A549 (cell line): ENCODE measurements around the gene DPPA5. TPM values are rescaled to one million over a fixed set of nuclear protein-coding genes. Genes with fewer than 3 reads are reported as not detected.
A peak's percentile ranks its signal among the peaks of the same experiment; 100 is the strongest.

Experiments used
- ATAC-seq, 2 experiments: fragments of 200-7000 bp in 1 of 2; fragments of >200 bp in 1 of 2; cut with Nextera tagmentation in 1 of 2; cut with Tn5 transposase in 1 of 2; 3 replicates each; pipeline versions ENCODE4 v1.8.0 to v1.9.1; 2018 to 2020; ENCODE audit warnings: mild to moderate bottlenecking in 1 of 2, moderate library complexity in 1 of 2
- CTCF ChIA-PET: fragments of 300-600 bp; sonication (Branson Sonifier 250); formaldehyde crosslinking; extraction: SDS; loops from one replicate; lab custom pipeline; 2021; ENCODE audit warnings: antibody characterized with exemption, inconsistent platforms; lab: Yijun Ruan, JAX
- POLR2A ChIA-PET: fragments of 350-600 bp; formaldehyde crosslinking; extraction: SDS; loops from one replicate; lab custom pipeline; 2021; ENCODE audit warnings: antibody characterized with exemption, inconsistent platforms; lab: Yijun Ruan, JAX
- DNase-seq, 2 experiments: peaks; one replicate each; pipeline versions ENCODE4 v3.0.0 to v3.0.0-alpha.2; 2011 to 2016; ENCODE audit warnings: low read depth in 1 of 2, low spot score in 1 of 2
- FAIRE-seq: peaks from 2 replicates; lab custom pipeline; 2011; peaks lifted over from hg19 to GRCh38; lab: Jason Lieb, UNC
- H3K27ac ChIP-seq, 2 experiments: fragments of >200 bp; sonication (Bioruptor Twin); formaldehyde crosslinking; 3 replicates each; pipeline ENCODE4 v1.5.1; 2016 to 2017
- H3K4me1 ChIP-seq: fragments of >200 bp; sonication (Bioruptor Twin); formaldehyde crosslinking; 3 replicates; pipeline ENCODE4 v1.6.1; 2016
- H3K4me2 ChIP-seq: fragments of >200 bp; sonication (Bioruptor Twin); formaldehyde crosslinking; 3 replicates; pipeline ENCODE4 v1.6.1; 2016
- H3K4me3 ChIP-seq: fragments of >200 bp; sonication (Bioruptor Twin); formaldehyde crosslinking; 3 replicates; pipeline ENCODE4 v1.5.1; 2016
- H3K9me3 ChIP-seq: fragments of >200 bp; sonication (Bioruptor Twin); formaldehyde crosslinking; 3 replicates; pipeline ENCODE4 v1.6.1; 2016
- BCL3 ChIP-seq: fragments of >200 bp; sonication (Bioruptor Twin); formaldehyde crosslinking; IDR thresholded peaks from 3 replicates; pipeline ENCODE4 v1.6.1; 2016
- BHLHE40 ChIP-seq: IDR thresholded peaks from 2 replicates; pipeline ENCODE4 v1.6.1; 2012; ENCODE audit warnings: low read depth, low read length, inconsistent platforms
- CBX2 ChIP-seq: fragments of 200-600 bp; sonication (generic); IDR thresholded peaks from 2 replicates; pipeline ENCODE4 v1.6.1; 2016; ENCODE audit warnings: low read depth, mild to moderate bottlenecking, borderline replicate concordance
- CBX8 ChIP-seq: fragments of 200-600 bp; sonication (generic); IDR thresholded peaks from 2 replicates; pipeline ENCODE4 v1.6.1; 2016
- CEBPB ChIP-seq, 2 experiments: fragments of >200 bp in 1 of 2; sonication (Bioruptor Twin) in 1 of 2; formaldehyde crosslinking in 1 of 2; IDR thresholded peaks; 2 replicates each; pipeline ENCODE4 v1.6.1; 2012 to 2016
- CHD2 ChIP-seq: fragments of 150-350 bp; IDR thresholded peaks from 2 replicates; pipeline ENCODE4 v1.6.1; 2014; ENCODE audit warnings: low read length; ENCODE audit not compliant: partially characterized antibody
- CHD4 ChIP-seq: fragments of 200-600 bp; sonication (generic); IDR thresholded peaks from 2 replicates; pipeline ENCODE4 v1.6.1; 2016; ENCODE audit warnings: antibody characterized with exemption, mild to moderate bottlenecking, borderline replicate concordance
- CTCF ChIP-seq: fragments of >200 bp; sonication (Bioruptor Twin); formaldehyde crosslinking; IDR thresholded peaks from 3 replicates; pipeline ENCODE4 v1.5.1; 2016
- EHMT2 ChIP-seq: fragments of 200-600 bp; sonication (generic); IDR thresholded peaks from 2 replicates; pipeline ENCODE4 v1.6.1; 2016; ENCODE audit warnings: antibody characterized with exemption, low read depth, mild to moderate bottlenecking, moderate library complexity
- ELK1 ChIP-seq: fragments of 150-350 bp; IDR thresholded peaks from 2 replicates; pipeline ENCODE4 v1.6.1; 2014; ENCODE audit warnings: low read depth, mild to moderate bottlenecking, low read length
- EP300 ChIP-seq, 2 experiments: fragments of >200 bp; sonication (Bioruptor Twin); formaldehyde crosslinking; IDR thresholded peaks; 2 replicates in 1 of 2; 3 replicates in 1 of 2; pipeline ENCODE4 v1.6.1; 2016 to 2017
- HDAC2 ChIP-seq: fragments of 200-600 bp; sonication (generic); IDR thresholded peaks from 2 replicates; pipeline ENCODE4 v1.6.1; 2016
- HOXA7 ChIP-seq: fragments of 250-450 bp; sonication (Bioruptor Pico); IDR thresholded peaks from 2 replicates; pipeline ENCODE4 v1.5.0; 2020; ENCODE audit warnings: mild to moderate bottlenecking, moderate library complexity
- HOXB5 ChIP-seq: fragments of 250-450 bp; sonication (Bioruptor Pico); IDR thresholded peaks from 2 replicates; pipeline ENCODE4 v1.5.0; 2020; ENCODE audit warnings: mild to moderate bottlenecking, moderate library complexity
- JUN ChIP-seq, 2 experiments: fragments of >200 bp; sonication (Bioruptor Twin); formaldehyde crosslinking; IDR thresholded peaks; 2 replicates in 1 of 2; 3 replicates in 1 of 2; pipeline ENCODE4 v1.6.1; 2016 to 2017
- MAFK ChIP-seq: fragments of 450-650 bp; IDR thresholded peaks from 2 replicates; pipeline ENCODE4 v1.6.1; 2014; ENCODE audit not compliant: partially characterized antibody
- MAX ChIP-seq: IDR thresholded peaks from 2 replicates; pipeline ENCODE4 v1.6.1; 2012
- MYC ChIP-seq: IDR thresholded peaks from 2 replicates; pipeline ENCODE4 v1.6.1; 2012; ENCODE audit warnings: mild to moderate bottlenecking, inconsistent platforms, low read length, improper control_type of control experiment, borderline replicate concordance
- NPAS2 ChIP-seq: fragments of 250-450 bp; sonication (Bioruptor Pico); IDR thresholded peaks from 2 replicates; pipeline ENCODE4 v1.8.0; 2022; ENCODE audit warnings: mild to moderate bottlenecking, moderate library complexity, borderline replicate concordance
- PHF8 ChIP-seq: fragments of 200-600 bp; sonication (generic); IDR thresholded peaks from 2 replicates; pipeline ENCODE4 v1.6.1; 2016; ENCODE audit warnings: low read depth, mild to moderate bottlenecking, antibody characterized with exemption, moderate library complexity, borderline replicate concordance
- POLR2A ChIP-seq: IDR thresholded peaks from 2 replicates; pipeline ENCODE4 v1.6.1; 2012; ENCODE audit warnings: mild to moderate bottlenecking, low read length
- POLR2AphosphoS2 ChIP-seq: conservative IDR thresholded peaks from 2 replicates; pipeline ENCODE4 v1.6.1; 2012; ENCODE audit warnings: low read length, improper control_type of control experiment, inconsistent platforms
- RAD21 ChIP-seq, 2 experiments: fragments of >200 bp in 1 of 2; sonication (Bioruptor Twin) in 1 of 2; formaldehyde crosslinking in 1 of 2; IDR thresholded peaks in 1 of 2; conservative IDR thresholded peaks in 1 of 2; 2 replicates in 1 of 2; 3 replicates in 1 of 2; pipeline ENCODE4 v1.6.1; 2012 to 2018; ENCODE audit warnings: inconsistent platforms in 1 of 2
- RCOR1 ChIP-seq: fragments of 150-350 bp; IDR thresholded peaks from 2 replicates; pipeline ENCODE4 v1.6.1; 2014; ENCODE audit warnings: antibody characterized with exemption, low read length, low read depth
- REST ChIP-seq: fragments of 200-600 bp; sonication (generic); IDR thresholded peaks from 2 replicates; pipeline ENCODE4 v1.6.1; 2016; ENCODE audit warnings: antibody characterized with exemption, mild to moderate bottlenecking, moderate library complexity
- SMC3 ChIP-seq: fragments of >200 bp; sonication (Bioruptor Twin); formaldehyde crosslinking; IDR thresholded peaks from 3 replicates; pipeline ENCODE4 v1.6.1; 2018; ENCODE audit warnings: inconsistent platforms
- ZNF302 ChIP-seq: fragments of 250-450 bp; sonication (Bioruptor Pico); IDR thresholded peaks from 2 replicates; pipeline ENCODE4 v1.9.0; 2021; ENCODE audit warnings: inconsistent platforms, mild to moderate bottlenecking, moderate library complexity
- ZSCAN20 ChIP-seq: fragments of 250-450 bp; sonication (Bioruptor Pico); IDR thresholded peaks from 2 replicates; pipeline ENCODE4 v1.8.0; 2022; ENCODE audit warnings: mild to moderate bottlenecking, moderate library complexity
- WGBS: methylation state at CpG from one replicate; pipeline ENCODE4 v1.1.6; 2017; ENCODE audit errors: missing lambda C conversion rate; 5-methylcytosine and 5-hydroxymethylcytosine counted together
- polyA plus RNA-seq, 4 experiments: library from polyadenylated mRNA; depleted of rRNA in 3 of 4; stranded (reverse); fragments of >200 nt; fragmentation: RNase III in 1 of 4; extraction: RNeasy Plus Mini Kit Qiagen cat#74134 plus additional on column Dnase treatment in 1 of 4; gene quantifications; 2 replicates in 3 of 4; 3 replicates in 1 of 4; pipeline ENCODE4 v1.2.3, GENCODE V29; 2011 to 2017

DPPA5 gene
- polyA plus RNA-seq, 2 of the 4 experiments (the other 2 are of a cell fraction) = not detected

- WGBS = 0% methylated on average over 22 of the region's 59 CpGs
- Histone ChIP-seq H3K4me2 (peak overlapping the region; percentile 97), H3K9me3 (no peaks in the 10 kb centered on the region), H3K27ac (peak overlapping the region; percentile 89 to 96), H3K4me1 (peaks cover 7% of the 10 kb centered on the region; the same call in 1 of the 3 replicates), H3K4me3 (peak overlapping the region; percentile 67)
- FAIRE-seq (no peak), DNase-seq (peak; percentile 62 to 67), ATAC-seq (peak; percentile 96 to 98)
- ChIA-PET POLR2A (interaction anchor here (0.8 kb wide), 2 partner anchors 24 to 94 kb away, joined by 3 to 4 read pairs; no protein-coding TSS in a partner anchor), CTCF (interaction anchor here (1.0 to 3.2 kb wide), 8 partner anchors 13 to 79 kb away, joined by 3 to 16 read pairs (median 6); no protein-coding TSS in a partner anchor)
- no peak for TF ChIP-seq EHMT2
- TF ChIP-seq MAX = peak; percentile 51; the same call in 1 of the 2 replicates
- no peak for TF ChIP-seq BHLHE40
- no peak for TF ChIP-seq MAFK
- no peak for TF ChIP-seq ELK1
- TF ChIP-seq JUN (IDR thresholded peaks at IDR 0.05) = peak in 1 of 2 experiments; percentile 57; a peak in 3 of 5 replicates
- no peak for TF ChIP-seq POLR2AphosphoS2
- TF ChIP-seq CBX8 = no peak
- peak; percentile 42; the same call in 1 of the 3 replicates for TF ChIP-seq SMC3
- no peak for TF ChIP-seq ZNF302
- peak; percentile 45; the same call in 1 of the 3 replicates for TF ChIP-seq BCL3
- no peak for TF ChIP-seq ZSCAN20 (CRISPR knock-in tag)
- no peak for TF ChIP-seq NPAS2 (CRISPR knock-in tag)
- no peak for TF ChIP-seq CEBPB (IDR thresholded peaks at IDR 0.05)
- no peak for TF ChIP-seq CBX2
- no peak for TF ChIP-seq EP300 (IDR thresholded peaks at IDR 0.05)
- no peak for TF ChIP-seq HOXB5 (CRISPR knock-in tag)
- TF ChIP-seq CHD2 = peak; percentile 70
- TF ChIP-seq PHF8 = no peak; the same call in 1 of the 2 replicates
- TF ChIP-seq REST = peak; percentile 57
- TF ChIP-seq HOXA7 (CRISPR knock-in tag) = no peak
- TF ChIP-seq RCOR1 = no peak
- no peak for TF ChIP-seq MYC
- no peak for TF ChIP-seq CHD4
- TF ChIP-seq CTCF = peak; percentile 69
- no peak for TF ChIP-seq HDAC2
- TF ChIP-seq POLR2A = peak; percentile 83
- peak; percentile 10 to 42; a peak in 2 of 5 replicates for TF ChIP-seq RAD21 (conservative IDR thresholded peaks at IDR 0.05 in 1 of 2, IDR thresholded peaks at IDR 0.05 in 1 of 2)
Observed at GRCh38 chr6:73309785-73310502, 44.1 kb downstream of the DPPA5 start.
